ENCODE results near the gene DEF6.

Gene DEF6

GRCh38 chr6:35343092-35343834 lies 45.6 kb downstream of the DEF6 start:
- DNase-seq (ENCODE audit: low read depth in 1 of 2, low spot score in 1 of 2) = no peak

- DNase-seq (ENCODE audit: low read depth in 1 of 2, low spot score in 1 of 2) = no peak
These were observed 46.4 kb downstream of the DEF6 start for GRCh38 chr6:35343835-35344550.

- DNase-seq (ENCODE audit: low read depth in 1 of 2, low spot score in 1 of 2) = no peak
These were observed 53.8 kb downstream of the DEF6 start for GRCh38 chr6:35351422-35351821.

- DNase-seq (ENCODE audit: low read depth in 1 of 2, low spot score in 1 of 2) = no peak
These were observed 55.1 kb downstream of the DEF6 start for GRCh38 chr6:35352735-35353134.

DNA sequence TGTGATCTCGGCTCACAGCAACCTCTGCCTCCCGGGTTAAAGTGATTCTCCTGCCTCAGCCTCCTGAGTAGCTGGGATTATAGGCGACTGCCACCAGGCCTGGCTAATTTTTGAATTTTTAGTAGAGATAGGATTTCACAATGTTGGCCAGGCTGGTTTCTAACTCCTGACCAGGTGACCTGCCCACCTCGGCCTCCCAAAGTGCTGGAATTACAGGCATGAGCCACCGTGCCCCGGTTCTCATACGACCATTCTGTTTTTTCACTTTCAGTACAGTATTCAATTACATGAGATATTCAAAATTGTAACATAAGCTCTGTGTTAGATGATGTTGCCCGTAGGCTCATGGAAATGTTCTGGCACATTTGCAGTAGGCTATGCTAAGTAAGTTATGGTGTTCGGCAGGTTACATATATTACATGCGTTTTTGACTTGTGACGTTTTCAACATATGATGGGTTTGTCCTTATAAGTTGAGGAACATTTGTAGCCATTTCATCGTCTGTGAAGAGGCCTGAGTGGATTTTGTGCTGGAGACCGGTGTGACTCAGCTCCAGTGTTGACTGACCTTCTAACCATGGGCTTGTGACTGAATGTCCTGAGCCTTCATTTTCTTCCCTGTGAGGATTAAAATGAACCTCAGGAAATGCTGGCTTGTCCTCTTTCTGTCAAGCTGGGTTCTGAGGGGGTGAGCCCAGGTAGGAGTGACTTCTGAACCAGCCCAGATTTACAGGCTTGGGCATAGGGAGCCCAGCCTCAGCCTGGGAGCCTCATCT lies 56.9 kb downstream of the DEF6 start:
- no peak for DNase-seq (ENCODE audit: low read depth in 1 of 2, low spot score in 1 of 2)

DNA sequence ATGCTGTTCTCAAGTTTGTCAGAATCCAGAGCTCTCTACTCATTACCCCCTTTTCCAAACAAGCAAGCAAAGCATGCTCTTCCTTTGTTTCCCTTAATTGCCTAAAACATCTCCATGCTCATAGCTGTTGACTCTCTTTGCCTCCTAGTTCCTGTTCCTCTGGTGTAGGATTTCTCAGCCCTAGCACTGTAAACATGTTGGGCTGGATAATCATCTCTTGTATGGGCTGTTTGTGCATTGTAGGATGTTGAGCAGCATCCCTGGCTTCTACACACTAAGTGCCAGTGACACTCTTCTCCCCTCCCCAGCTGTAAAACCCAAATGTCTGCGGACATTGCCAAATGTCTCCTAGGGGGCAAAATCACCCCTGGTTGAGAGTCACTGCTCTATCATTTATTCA lies 58.8 kb downstream of the DEF6 start:
- no peak for DNase-seq (ENCODE audit: low read depth in 1 of 2, low spot score in 1 of 2)

DNA sequence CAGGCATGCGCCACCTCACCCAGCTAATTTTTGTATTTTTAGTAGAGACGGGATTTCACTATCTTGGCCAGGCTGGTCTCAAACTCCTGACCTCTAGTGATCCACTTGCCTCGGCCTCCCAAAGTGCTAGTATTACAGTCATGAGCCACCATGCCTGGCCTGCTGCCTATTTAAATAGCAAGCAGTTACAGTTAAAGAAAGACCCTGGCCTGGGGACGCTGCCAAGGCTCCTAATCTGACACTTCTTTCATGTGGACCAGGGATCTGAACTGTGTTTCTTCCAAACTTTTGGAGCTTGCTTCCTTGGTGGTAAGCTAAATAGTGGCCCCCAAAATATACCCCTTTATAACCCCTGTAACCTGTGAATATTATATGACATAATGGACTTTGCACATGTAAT lies 60.1 kb downstream of the DEF6 start:
- DNase-seq (ENCODE audit: low read depth in 1 of 2, low spot score in 1 of 2) = no peak

GRCh38 chr6:35358086-35358485 lies 60.5 kb downstream of the DEF6 start:
- no peak for DNase-seq (ENCODE audit: low read depth in 1 of 2, low spot score in 1 of 2)

DNA sequence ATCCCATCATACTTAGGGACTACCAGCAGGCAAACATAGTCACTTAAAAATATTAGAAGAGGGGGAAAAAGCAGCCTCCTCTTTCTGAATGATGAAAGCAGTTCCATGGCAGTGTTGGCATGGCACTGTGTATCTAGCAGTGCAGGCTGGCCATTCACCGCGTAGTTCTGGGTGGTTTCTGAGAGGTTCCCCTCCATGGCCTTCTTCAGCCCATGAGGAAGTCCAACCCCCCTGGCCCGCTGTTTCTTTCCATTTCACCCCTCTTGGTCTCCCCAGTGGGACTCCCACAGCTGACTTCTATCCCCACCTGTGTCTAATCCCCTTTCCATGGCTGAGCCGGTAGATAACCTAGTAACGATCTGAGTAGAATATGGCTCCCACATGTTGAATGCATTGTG lies 61.7 kb downstream of the DEF6 start:
- DNase-seq (ENCODE audit: low read depth in 1 of 2, low spot score in 1 of 2) = no peak

DNA sequence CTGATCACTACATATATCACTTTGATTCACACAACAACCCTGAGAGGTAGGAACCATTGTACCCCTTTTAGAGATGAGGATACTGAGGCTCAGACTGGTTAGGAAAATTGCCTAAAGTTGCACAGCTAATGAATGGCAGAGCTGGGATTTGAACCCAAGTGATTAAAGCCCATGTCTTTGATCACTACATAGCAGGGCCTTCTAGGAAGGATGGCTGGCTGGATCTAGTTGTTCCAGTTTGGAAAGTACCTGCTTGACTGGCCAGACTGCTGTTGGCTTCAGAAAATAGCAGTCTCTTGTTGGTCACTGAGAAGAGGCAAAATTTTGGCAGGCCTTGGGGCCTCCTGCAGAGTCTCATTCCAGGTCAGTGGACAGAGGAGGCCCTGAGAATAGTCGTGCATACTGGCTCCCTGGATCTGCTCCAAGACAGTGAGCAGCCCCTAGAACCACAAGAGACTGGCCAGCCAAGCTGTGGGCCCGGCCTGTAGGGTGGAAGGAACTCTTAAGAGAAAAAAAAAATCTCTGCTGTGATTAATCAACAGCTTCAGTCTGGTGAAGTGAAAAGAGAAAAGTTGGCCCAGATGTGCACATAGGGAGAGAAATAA lies 62.2 kb downstream of the DEF6 start:
- DNase-seq (ENCODE audit: low read depth in 1 of 2, low spot score in 1 of 2) = no peak

DNA sequence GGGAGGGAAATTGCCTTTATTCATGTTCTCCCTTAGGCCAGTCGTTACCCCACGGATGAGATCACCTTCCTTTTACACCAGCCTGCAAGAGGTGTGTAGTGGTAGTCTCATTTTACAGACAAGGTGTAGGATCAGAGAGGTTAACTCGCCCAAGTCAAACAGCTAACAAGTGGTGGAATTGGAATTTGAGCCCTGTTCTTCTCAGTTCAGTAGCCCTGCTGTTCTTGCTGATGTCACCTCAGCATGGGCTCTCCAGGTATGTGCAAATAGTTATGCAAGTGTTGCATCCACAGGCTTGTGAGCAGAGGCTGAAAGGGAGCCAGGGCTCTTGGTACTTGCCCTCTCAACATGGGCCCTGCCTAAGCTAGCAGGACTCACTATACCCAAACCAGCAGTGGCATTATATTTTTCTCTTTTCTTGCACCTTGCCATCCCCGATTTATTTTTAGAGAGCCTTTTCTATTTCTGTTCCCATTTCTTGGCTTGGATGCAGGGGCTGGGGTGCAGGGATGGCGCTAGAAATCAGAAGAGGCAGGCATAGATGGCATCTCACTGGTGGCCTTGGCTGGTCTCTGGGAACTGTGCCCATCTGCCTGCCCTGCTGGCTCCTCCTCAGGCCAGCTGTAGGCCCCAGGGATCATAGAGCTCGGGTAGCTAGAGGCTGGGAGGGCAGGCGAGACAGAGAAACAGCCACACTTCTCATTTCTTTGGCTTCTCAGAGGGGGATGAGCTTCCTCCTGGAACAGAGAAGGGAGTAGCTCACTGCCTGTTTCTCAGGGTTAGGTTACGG lies 62.9 kb downstream of the DEF6 start:
- DNase-seq (ENCODE audit: low read depth in 1 of 2, low spot score in 1 of 2) = no peak

GRCh38 chr6:35362200-35362599 lies 64.6 kb downstream of the DEF6 start:
- no peak for DNase-seq (ENCODE audit: low read depth in 1 of 2, low spot score in 1 of 2)

DNA sequence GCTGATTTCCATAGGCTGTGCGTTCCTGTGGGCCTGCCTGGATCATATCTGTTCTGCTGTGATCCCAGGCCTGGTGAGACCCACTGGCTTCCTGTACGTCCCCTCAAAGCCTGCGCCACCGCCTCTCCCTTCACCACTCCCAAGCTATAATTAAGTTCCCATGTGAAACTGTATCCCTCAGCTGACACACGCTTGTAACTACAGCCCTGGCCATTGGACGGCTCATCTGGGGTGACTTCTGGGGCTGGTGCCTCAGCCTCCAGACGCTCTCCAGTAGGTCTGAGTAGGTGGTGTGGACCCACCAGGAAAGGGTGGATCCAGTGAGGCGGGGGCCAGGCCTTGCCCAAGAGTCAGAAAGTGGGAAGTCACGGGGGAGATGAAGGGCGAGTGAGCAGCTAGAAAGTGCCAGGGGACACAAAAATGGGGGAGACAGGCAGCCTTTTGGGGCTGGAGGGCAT lies 65.7 kb downstream of the DEF6 start:
- no peak for DNase-seq (ENCODE audit: low read depth in 1 of 2, low spot score in 1 of 2)

GRCh38 chr6:35365594-35366203 lies 68.1 kb downstream of the DEF6 start:
- DNase-seq (ENCODE audit: low read depth in 1 of 2, low spot score in 1 of 2) = no peak

DNA sequence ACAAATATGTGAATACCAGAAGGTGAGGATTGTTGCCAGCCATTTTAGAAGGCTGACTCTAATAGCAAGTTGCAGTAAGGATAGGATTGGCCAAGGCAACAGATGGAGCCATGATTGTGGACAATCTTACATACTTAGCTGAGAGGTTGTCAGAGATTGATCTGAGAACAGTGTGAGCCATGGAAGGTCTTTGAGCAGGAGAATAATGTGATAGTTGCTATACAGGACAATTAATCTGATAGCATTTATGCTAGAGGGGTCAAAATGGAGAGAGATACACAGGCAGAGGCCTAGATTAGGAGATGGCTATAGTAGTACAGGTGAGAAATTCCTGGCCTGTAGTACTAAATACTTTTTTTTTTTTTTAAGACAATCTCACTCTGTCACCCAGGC lies 68.6 kb downstream of the DEF6 start:
- no peak for DNase-seq (ENCODE audit: low read depth in 1 of 2, low spot score in 1 of 2)

- no peak for DNase-seq (ENCODE audit: low read depth in 1 of 2, low spot score in 1 of 2)
These were observed 70.0 kb downstream of the DEF6 start for GRCh38 chr6:35367646-35368037.

DNA sequence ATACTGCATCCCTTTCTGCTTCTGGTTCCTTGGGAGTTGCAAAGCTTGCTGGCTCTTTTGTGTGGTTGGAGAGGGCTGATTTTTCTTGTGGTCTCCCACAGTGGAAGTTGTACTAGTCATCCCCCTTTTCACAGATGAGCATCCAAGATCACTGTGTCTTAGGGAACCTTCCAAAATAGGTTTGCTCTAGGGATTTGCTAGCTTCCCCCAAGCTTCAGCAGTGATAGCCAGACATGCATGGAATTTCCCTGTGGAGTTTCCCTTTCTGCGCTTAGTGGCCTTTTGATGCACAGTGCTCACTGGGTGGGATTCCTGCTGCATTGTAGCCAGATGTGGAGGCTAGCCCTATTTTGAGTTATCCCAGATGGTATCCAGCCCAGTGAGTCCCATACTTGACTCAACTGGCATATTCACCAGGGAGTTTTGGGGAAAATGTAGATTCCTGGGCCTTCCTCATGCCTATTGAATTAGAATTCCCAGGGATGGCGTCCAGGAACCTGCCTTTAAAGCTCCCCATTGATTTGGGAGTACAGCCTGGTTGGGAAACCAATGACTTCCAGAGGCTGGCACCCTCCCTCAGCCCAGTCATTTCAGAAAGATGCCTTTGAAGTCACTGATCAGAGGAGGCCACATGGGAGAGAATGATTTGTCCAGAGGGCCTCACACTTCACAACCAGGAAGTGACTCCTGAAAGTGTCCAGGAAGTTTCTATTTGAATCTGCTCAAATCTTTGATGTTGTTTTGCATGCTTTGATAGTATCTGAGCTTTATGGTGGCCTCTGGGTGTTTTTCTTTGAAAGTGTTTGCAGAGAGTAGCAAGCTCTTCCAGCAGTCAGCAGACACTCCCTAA lies 70.6 kb downstream of the DEF6 start:
- DNase-seq (ENCODE audit: low read depth in 1 of 2, low spot score in 1 of 2) = no peak

- DNase-seq (ENCODE audit: low read depth in 1 of 2, low spot score in 1 of 2) = no peak
These were observed 72.6 kb downstream of the DEF6 start for GRCh38 chr6:35370124-35370741.
